ENCODE measurements around the gene CYP8B1. TPM values are rescaled to one million over a fixed set of nuclear protein-coding genes. Genes with fewer than 3 reads are reported as not detected.

CYP8B1 gene
- total RNA-seq, 1 experiment from 2014 or later = 0.12 TPM

DNA sequence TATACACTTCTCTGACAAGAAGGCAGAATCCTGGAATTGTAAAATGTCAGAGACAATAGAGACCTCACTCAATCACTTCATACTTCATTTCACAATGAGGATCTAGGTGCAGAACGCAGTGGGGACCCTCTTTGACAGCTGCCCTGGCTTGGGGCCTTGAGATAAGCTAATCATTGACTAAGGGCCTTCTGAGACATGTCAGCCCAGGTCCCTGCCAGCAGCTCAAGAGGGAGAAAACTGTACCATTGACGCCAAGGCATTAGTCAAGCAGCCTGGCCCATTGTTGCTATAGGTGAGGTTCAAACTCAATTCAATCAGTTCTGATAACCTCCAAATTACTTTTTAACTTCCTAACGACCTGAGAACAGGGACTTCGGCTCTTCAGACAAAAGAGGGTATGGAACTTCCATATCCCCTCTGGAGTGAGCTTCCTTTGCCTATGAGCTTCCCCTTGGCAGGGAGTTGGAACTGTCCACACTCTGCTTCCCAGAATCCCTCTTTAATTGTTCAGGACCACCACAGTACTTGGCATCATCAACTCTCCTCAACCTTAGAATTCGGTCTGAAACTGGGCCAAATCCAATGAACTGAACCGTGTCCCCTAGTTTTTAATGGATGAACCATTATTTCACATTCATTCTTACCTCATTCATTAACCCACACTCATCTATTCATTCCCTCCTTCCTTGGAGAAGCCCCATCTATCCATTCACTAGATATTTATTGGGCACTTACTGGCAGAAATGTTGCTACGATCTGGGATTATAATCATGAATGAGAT, 1.5 kb upstream of the CYP8B1 start (continued):
- no peak for TF ChIP-seq REST (IDR thresholded peaks at IDR 0.05; ENCODE audit: low read depth)
- no peak for TF ChIP-seq SIN3A (IDR thresholded peaks at IDR 0.05; ENCODE audit: low read depth)
- TF ChIP-seq POLR2AphosphoS5 (IDR thresholded peaks at IDR 0.05; ENCODE audit: low read depth, low read length) = no peak
- no peak for TF ChIP-seq CBX3 (IDR thresholded peaks at IDR 0.05; ENCODE audit: low read depth)
- TF ChIP-seq SP1 (IDR thresholded peaks at IDR 0.05; ENCODE audit: low read depth) = no peak
- no peak for TF ChIP-seq POLR2A (IDR thresholded peaks at IDR 0.05; ENCODE audit: borderline replicate concordance, extremely low read depth, insufficient read depth, insufficient read length)
- TF ChIP-seq, protein P1, sequence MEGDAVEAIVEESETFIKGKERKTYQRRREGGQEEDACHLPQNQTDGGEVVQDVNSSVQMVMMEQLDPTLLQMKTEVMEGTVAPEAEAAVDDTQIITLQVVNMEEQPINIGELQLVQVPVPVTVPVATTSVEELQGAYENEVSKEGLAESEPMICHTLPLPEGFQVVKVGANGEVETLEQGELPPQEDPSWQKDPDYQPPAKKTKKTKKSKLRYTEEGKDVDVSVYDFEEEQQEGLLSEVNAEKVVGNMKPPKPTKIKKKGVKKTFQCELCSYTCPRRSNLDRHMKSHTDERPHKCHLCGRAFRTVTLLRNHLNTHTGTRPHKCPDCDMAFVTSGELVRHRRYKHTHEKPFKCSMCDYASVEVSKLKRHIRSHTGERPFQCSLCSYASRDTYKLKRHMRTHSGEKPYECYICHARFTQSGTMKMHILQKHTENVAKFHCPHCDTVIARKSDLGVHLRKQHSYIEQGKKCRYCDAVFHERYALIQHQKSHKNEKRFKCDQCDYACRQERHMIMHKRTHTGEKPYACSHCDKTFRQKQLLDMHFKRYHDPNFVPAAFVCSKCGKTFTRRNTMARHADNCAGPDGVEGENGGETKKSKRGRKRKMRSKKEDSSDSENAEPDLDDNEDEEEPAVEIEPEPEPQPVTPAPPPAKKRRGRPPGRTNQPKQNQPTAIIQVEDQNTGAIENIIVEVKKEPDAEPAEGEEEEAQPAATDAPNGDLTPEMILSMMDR (IDR thresholded peaks at IDR 0.05 in 2 of 3, conservative IDR thresholded peaks at IDR 0.05 in 1 of 3; ENCODE audit: borderline replicate concordance in 1 of 3, insufficient read depth in 1 of 3, low read depth in 2 of 3, low read length in 2 of 3) = no peak

DNA sequence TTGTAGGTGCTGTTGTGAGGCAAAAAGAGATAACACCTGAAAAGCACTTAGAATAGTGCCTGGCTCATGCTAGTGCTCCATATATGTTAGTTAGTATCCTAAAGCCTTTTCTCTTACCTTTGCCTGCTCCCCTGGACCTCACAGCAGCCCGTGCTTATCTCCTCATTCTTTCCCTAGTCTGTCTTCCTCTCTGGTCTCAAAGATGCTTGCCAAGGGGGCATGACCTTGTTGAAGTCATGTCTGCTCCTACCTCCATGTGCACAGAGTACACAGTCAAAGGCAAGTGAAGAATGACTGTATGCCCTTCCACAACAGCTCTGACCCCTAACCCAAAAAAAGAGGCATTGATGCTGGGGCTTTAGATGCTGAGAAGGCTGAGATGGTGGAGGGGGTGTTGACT, 722 bp upstream of the CYP8B1 start:
- ChIA-PET CTCF (no interaction called here), POLR2A (no interaction called here), RAD21 (ENCODE audit: low non-redundant PET in 1 of 2, low total read pairs in 2 of 2, uncharacterized antibody in 2 of 2, unreplicated experiment in 2 of 2) (no interaction called here)
- H3K27me3 ChIP-seq (ENCODE audit: insufficient read depth, low read length) = no peaks in the 10 kb centered on the region
- no peak overlapping the region for H2AFZ ChIP-seq (ENCODE audit: low read depth, low read length, poor library complexity, severe bottlenecking)
- peaks cover 0 to 11% of the 10 kb centered on the region in 2 experiments; a peak in 3 of 4 replicates for H3K4me1 ChIP-seq (ENCODE audit: control insufficient read depth in 1 of 2, insufficient read depth in 2 of 2, low read length in 2 of 2)
- H3K9me2 ChIP-seq (ENCODE audit: insufficient read depth) = no peaks in the 10 kb centered on the region
- H3K79me2 ChIP-seq (ENCODE audit: insufficient read depth, low read length) = no peaks in the 10 kb centered on the region
- TF ChIP-seq POLR2AphosphoS5 (IDR thresholded peaks at IDR 0.05; ENCODE audit: low read depth, low read length) (no peak), ZNF274 (IDR thresholded peaks at IDR 0.05; ENCODE audit: low read depth, low read length) (no peak), JUND (IDR thresholded peaks at IDR 0.05) (no peak), YY1 (IDR thresholded peaks at IDR 0.05; ENCODE audit: extremely low read depth, insufficient replicate concordance, low read depth, low read length) (no peak), POLR2A (IDR thresholded peaks at IDR 0.05; ENCODE audit: borderline replicate concordance, extremely low read depth, insufficient read depth, insufficient read length) (no peak), REST (IDR thresholded peaks at IDR 0.05; ENCODE audit: low read depth) (no peak), TCF7L2 (IDR thresholded peaks at IDR 0.05; ENCODE audit: borderline replicate concordance, extremely low read depth, insufficient read depth, insufficient read length) (no peak), SRF (IDR thresholded peaks at IDR 0.05; ENCODE audit: low read depth) (no peak), ATF3 (IDR thresholded peaks at IDR 0.05) (no peak), EGR1 (IDR thresholded peaks at IDR 0.05; ENCODE audit: low read depth) (no peak)
- intact Hi-C loops (cut with micrococcal nuclease) = no loop called here
- no peak overlapping the region for H3K27ac ChIP-seq (ENCODE audit: low read depth, low read length)
- no peak overlapping the region for H3K4me2 ChIP-seq (ENCODE audit: low read length)
- DNase-seq (ENCODE audit: low read depth, low spot score) (no peak), ATAC-seq (no peak)
- H3K4me3 ChIP-seq (replicated peaks in 1 of 2; ENCODE audit: low read depth in 1 of 2, low read length in 2 of 2) = no peak overlapping the region
- H3K9ac ChIP-seq (ENCODE audit: low read length) = no peak overlapping the region
- BruUV-seq (replicated peaks) = no TSS peak
- no peaks in the 10 kb centered on the region for H3K9me3 ChIP-seq (ENCODE audit: control insufficient read depth in 1 of 2, insufficient read depth in 1 of 2, low read depth in 1 of 2, low read length in 2 of 2)
- no peaks in the 10 kb centered on the region for H3K36me3 ChIP-seq (ENCODE audit: control insufficient read depth in 1 of 2, insufficient read depth in 2 of 2, low read length in 2 of 2)
- no peaks in the 10 kb centered on the region for H4K20me1 ChIP-seq (ENCODE audit: insufficient read depth)

Data from HCT116 (cell line).